Ammon's horn (tissue), 1 donor: ENCODE data around the gene COA6.
"Not testable (repeated sequence)": the region's sequence is repeated elsewhere in the genome, so short reads cannot be mapped to it uniquely, and the experiment has no call there.

ENCODE experiments used
- DNase-seq: peaks from one replicate; pipeline ENCODE4 v3.0.0-alpha.2; 2016; ENCODE audit warnings: low spot score

Gene COA6, protein sequence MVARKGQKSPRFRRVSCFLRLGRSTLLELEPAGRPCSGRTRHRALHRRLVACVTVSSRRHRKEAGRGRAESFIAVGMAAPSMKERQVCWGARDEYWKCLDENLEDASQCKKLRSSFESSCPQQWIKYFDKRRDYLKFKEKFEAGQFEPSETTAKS

GRCh38 chr1:234373064-234373958 lies at the start of gene COA6:
Gene COA6 (plus strand): TSS chr1:234373456. CDS start chr1:234373467, 11 bp downstream.
- peak; percentile 91 for DNase-seq

DNA sequence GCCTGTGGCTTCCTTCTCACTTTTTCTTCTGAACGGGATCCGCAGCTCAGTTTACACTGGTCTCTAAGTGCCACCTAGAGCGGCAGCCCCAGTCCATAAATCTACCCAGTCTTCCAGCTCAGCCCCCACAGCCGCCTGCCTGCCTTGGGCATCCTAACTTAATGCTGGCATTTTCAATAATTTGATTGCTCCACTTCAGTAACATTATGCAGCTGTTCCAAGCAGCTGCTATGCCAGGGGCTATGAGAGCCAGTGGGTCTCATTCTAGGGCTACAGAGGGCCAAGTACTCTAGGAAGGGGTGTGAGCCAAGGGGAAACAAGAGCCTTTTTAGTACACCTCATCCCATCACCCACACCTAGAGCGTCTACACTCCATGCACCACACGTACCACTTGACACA lies 48.4 kb upstream of the COA6 start:
- no peak for DNase-seq

DNA sequence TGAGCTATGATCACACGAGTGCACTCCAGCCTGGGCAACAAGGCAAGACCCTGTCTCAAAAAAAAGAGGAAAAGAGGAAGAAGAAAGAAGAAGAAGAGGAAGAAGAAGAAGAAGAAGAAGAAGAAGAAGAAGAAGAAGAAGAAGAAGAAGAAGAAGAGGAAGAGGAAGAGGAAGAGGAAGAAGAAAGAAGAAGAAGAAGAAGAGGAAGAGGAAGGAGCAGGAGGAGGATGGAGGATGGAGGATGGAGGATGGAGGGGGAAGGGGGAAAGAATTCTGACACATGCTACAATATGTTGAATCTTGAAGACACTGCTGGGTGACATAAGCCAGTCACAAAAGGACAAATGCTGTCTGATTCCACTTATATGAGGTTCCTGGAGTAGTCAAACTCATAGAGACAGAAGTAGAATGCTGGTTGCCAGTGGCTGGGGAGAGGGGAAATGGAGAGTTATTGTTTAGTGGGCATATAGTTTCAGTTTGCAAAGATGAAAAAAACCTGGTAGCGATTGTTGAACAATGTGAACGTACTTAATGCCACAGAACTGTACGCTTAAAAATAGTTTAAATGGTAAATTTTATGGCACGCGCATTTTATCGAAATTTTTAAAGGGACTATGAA lies 47.3 kb upstream of the COA6 start:
- DNase-seq: no peak

DNA sequence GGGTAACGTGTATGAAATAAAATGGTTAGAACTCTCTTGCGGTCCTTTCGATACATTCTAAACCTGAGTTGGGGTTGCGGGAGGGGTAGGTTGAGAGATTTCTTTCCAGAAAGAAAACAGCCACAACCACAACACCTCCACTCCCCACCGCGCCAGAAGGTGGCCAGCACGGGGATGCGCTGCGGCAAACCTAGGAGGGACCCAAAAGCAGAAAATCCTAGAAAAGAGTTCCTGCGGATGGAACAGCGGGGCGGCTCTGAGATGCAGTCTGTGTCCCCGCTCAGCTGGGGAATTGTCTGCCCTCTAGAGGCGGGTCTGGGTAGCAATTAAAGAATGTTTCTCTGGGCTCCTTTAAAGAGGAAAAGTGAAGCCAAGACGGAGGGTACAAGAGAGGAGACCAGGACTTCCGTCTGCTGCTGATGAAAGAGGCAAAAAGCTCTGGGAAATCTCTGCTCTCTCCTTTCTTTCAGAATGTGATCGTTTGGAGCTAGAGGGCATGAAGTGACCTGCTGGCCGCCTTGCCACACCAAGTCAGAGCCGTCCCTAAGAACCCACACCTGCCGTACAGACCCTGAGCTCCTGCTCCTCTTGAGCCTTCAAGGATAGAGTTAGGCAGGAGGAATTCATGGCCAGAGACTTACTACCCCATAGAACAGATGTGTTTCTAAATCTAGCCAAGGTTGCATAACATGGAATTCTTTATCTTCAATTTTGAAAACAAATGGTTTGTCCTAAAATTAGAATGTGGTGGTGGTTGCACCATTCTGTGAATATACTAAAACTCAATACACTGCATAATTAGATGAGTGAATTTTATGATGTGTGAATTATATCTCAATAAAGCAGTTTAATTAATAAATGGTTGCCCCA lies 46.5 kb upstream of the COA6 start:
- peak; percentile 36 for DNase-seq

DNA sequence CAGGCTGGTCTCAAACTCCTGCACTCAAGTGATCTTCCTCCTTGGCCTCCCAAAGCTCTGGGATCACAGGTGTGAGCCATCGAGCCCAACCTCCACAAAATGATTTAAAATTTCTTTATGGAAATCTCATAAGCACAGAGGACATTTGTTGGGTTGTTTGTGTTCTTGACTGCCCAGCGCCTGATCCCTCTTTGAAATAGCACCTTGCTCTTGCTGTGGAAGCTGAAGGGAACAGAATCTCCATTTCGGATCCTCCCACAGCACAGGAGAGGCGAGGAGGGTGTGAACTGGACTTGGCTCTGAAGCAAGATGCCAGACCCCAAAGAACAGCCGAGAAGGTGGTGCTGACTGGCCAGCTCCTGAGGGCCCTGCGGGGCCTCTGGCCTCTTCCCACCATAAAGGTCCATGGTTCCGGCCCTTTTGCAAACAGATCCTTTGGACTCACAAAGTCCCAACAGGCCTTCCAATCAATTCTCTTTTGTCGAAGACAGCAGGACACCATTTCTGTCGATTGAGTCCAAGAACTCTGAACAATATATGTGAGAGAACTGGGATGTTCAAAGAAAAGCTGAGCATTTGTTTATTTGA lies 45.6 kb upstream of the COA6 start:
- DNase-seq: no peak

- no peak for DNase-seq
Observed at GRCh38 chr1:234330843-234331215, 42.4 kb upstream of the COA6 start.

- no peak for DNase-seq
Observed at GRCh38 chr1:234331507-234331906, 41.7 kb upstream of the COA6 start.

GRCh38 chr1:234336359-234336758 lies 36.9 kb upstream of the COA6 start:
- no peak for DNase-seq

DNA sequence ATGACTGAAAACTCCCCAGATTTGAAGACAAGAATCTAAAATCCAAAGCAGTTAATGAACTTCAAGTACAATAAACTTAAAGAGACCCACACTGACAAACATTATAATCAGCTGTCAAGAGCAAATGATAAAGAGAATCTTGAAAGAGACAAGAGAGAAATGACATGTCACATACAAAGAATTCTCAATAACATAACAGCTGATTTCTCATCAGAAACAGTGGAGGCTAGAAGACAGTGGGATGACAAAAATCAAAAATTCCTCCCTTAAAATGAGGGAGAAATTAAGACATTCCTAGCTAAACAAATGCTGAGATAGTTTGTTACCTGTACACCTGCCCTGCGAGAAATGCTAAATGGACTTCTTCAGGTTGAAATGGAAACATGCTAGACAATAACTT lies 36.0 kb upstream of the COA6 start:
- no peak for DNase-seq

GRCh38 chr1:234340528-234340927 lies 32.7 kb upstream of the COA6 start:
- no peak for DNase-seq

GRCh38 chr1:234342774-234343173 lies 30.5 kb upstream of the COA6 start:
- no peak for DNase-seq

- DNase-seq: no peak
Observed at GRCh38 chr1:234345237-234345636, 28.0 kb upstream of the COA6 start.

- no peak for DNase-seq
Observed at GRCh38 chr1:234348964-234349363, 24.3 kb upstream of the COA6 start.

DNA sequence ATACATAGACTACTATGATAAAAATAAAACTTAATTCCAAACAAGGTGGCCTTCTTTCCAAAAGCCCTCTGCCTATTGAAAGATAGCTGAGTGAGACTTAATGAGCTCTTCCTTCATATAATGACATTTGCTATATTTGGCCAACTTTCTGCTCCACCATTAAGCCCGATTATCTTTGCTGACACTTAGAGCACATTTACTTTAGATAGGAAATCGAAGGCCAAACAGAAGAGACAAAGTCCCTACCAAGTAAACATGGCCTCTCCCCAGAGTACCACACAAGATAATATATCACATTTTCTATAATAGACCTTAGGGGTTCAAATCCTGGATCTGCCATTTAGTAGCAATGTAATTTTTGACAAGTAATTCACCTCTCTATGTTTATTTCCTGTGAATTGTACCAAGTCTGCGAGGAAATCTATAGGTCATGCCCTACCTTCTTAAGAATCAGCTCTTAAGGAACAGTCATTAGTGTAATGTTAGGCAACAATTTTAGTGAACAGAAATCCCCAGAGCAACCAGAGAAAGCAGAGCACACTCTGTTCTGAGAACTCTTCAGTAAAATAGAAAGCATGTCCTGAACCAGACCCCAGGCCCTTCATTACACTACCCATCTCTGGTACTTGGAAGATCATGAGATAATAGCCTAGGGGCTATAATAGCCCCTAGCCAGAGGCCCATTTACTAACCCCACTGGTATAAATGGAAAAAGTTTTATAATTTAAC lies 17.3 kb upstream of the COA6 start:
- DNase-seq: no peak

- not testable (repeated sequence) for DNase-seq
Observed at GRCh38 chr1:234356615-234357269, 16.5 kb upstream of the COA6 start.

- no peak for DNase-seq
Observed at GRCh38 chr1:234357831-234358230, 15.4 kb upstream of the COA6 start.

GRCh38 chr1:234361102-234361603 lies 12.1 kb upstream of the COA6 start:
- no peak for DNase-seq

GRCh38 chr1:234362558-234362957 lies 10.7 kb upstream of the COA6 start:
- DNase-seq: no peak

GRCh38 chr1:234368320-234369032 lies 4.8 kb upstream of the COA6 start:
- DNase-seq: peak; percentile 57

- DNase-seq: no peak
Observed at GRCh38 chr1:234369033-234369430, 4.2 kb upstream of the COA6 start.
